Activated naive CD4-positive, alpha-beta T cell treated with anti-CD3 and anti-CD28 coated beads, Interleukin-2, amount 50 U/mL, for 24 hours (primary cell): Measurements from ENCODE around the gene PIP4K2A.

Experiments
- H3K27ac Mint-ChIP-seq: one replicate; pipeline ENCODE4 v1.8.0; 2021; ENCODE audit warnings: mild to moderate bottlenecking, mixed read lengths
- H3K27me3 Mint-ChIP-seq: one replicate; pipeline ENCODE4 v1.8.0; 2021; ENCODE audit warnings: mixed read lengths
- H3K36me3 Mint-ChIP-seq: one replicate; pipeline ENCODE4 v1.8.0; 2021; ENCODE audit warnings: mixed read lengths
- H3K4me1 Mint-ChIP-seq: one replicate; pipeline ENCODE4 v1.8.0; 2021; ENCODE audit warnings: mixed read lengths
- H3K4me3 Mint-ChIP-seq: one replicate; pipeline ENCODE4 v1.8.0; 2021; ENCODE audit warnings: mild to moderate bottlenecking, mixed read lengths
- H3K9me3 Mint-ChIP-seq: one replicate; pipeline ENCODE4 v1.8.0; 2021; ENCODE audit warnings: mixed read lengths

PIP4K2A gene

GRCh38 chr10:22631646-22632278, 82.6 kb downstream of the PIP4K2A start:
- peaks cover 20% of the 10 kb centered on the region for H3K36me3 Mint-ChIP-seq

GRCh38 chr10:22631185-22631584, 83.2 kb downstream of the PIP4K2A start:
- peaks cover 97% of the 10 kb centered on the region for H3K4me1 Mint-ChIP-seq
- H3K4me3 Mint-ChIP-seq: no peak overlapping the region
- H3K9me3 Mint-ChIP-seq: no peaks in the 10 kb centered on the region
- H3K27me3 Mint-ChIP-seq: no peaks in the 10 kb centered on the region
- H3K27ac Mint-ChIP-seq: peak overlapping the region; percentile 95
- peaks cover 18% of the 10 kb centered on the region for H3K36me3 Mint-ChIP-seq

More at GRCh38 chr10:22631646-22632278, 82.6 kb downstream of the PIP4K2A start:
- H3K27me3 Mint-ChIP-seq: no peaks in the 10 kb centered on the region
- peaks cover 97% of the 10 kb centered on the region for H3K4me1 Mint-ChIP-seq
- H3K4me3 Mint-ChIP-seq: no peak overlapping the region
- no peaks in the 10 kb centered on the region for H3K9me3 Mint-ChIP-seq
- peak overlapping the region; percentile 81 for H3K27ac Mint-ChIP-seq

- peaks cover 14% of the 10 kb centered on the region for H3K36me3 Mint-ChIP-seq
- H3K27me3 Mint-ChIP-seq: no peaks in the 10 kb centered on the region
- H3K4me3 Mint-ChIP-seq: peak overlapping the region; percentile 64
- no peaks in the 10 kb centered on the region for H3K9me3 Mint-ChIP-seq
- peak overlapping the region; percentile 95 for H3K27ac Mint-ChIP-seq
- peaks cover 99% of the 10 kb centered on the region for H3K4me1 Mint-ChIP-seq
Measured at GRCh38 chr10:22630234-22631174, 83.9 kb downstream of the PIP4K2A start.

- H3K36me3 Mint-ChIP-seq: peaks cover 11% of the 10 kb centered on the region
Measured at GRCh38 chr10:22629852-22630233, 84.5 kb downstream of the PIP4K2A start.

GRCh38 chr10:22629126-22629525, 85.3 kb downstream of the PIP4K2A start:
- Mint-ChIP-seq H3K27ac (peak overlapping the region; percentile 96), H3K27me3 (no peaks in the 10 kb centered on the region), H3K4me1 (peaks cover 99% of the 10 kb centered on the region)

More at GRCh38 chr10:22629852-22630233, 84.5 kb downstream of the PIP4K2A start:
- Mint-ChIP-seq H3K27ac (peak overlapping the region; percentile 95), H3K4me3 (peak overlapping the region; percentile 64), H3K4me1 (peaks cover 99% of the 10 kb centered on the region), H3K27me3 (no peaks in the 10 kb centered on the region), H3K9me3 (no peaks in the 10 kb centered on the region)

GRCh38 chr10:22628309-22628708, 86.1 kb downstream of the PIP4K2A start:
- Mint-ChIP-seq H3K27me3 (no peaks in the 10 kb centered on the region), H3K9me3 (no peaks in the 10 kb centered on the region), H3K36me3 (peaks cover 7% of the 10 kb centered on the region), H3K4me3 (peak overlapping the region; percentile 68), H3K27ac (peak overlapping the region; percentile 87), H3K4me1 (peaks cover 99% of the 10 kb centered on the region)

More at GRCh38 chr10:22629126-22629525, 85.3 kb downstream of the PIP4K2A start:
- H3K9me3 Mint-ChIP-seq: no peaks in the 10 kb centered on the region
- peak overlapping the region; percentile 68 for H3K4me3 Mint-ChIP-seq
- H3K36me3 Mint-ChIP-seq: peaks cover 7% of the 10 kb centered on the region

- H3K36me3 Mint-ChIP-seq: peaks cover 6% of the 10 kb centered on the region
- H3K9me3 Mint-ChIP-seq: no peaks in the 10 kb centered on the region
- H3K27me3 Mint-ChIP-seq: no peaks in the 10 kb centered on the region
- peaks cover 98% of the 10 kb centered on the region for H3K4me1 Mint-ChIP-seq
- H3K4me3 Mint-ChIP-seq: peak overlapping the region; percentile 79
- H3K27ac Mint-ChIP-seq: peak overlapping the region; percentile 98
Measured at GRCh38 chr10:22626784-22627183, 87.6 kb downstream of the PIP4K2A start.

- Mint-ChIP-seq H3K27ac (peak overlapping the region; percentile 98), H3K36me3 (peaks cover 4% of the 10 kb centered on the region), H3K9me3 (no peaks in the 10 kb centered on the region), H3K4me1 (peaks cover 98% of the 10 kb centered on the region), H3K4me3 (peak overlapping the region; percentile 47), H3K27me3 (no peaks in the 10 kb centered on the region)
Measured at GRCh38 chr10:22625516-22626290, 88.7 kb downstream of the PIP4K2A start.

- H3K27ac Mint-ChIP-seq: peak overlapping the region; percentile 93
- H3K4me1 Mint-ChIP-seq: peaks cover 97% of the 10 kb centered on the region
- no peaks in the 10 kb centered on the region for H3K27me3 Mint-ChIP-seq
- peaks cover 4% of the 10 kb centered on the region for H3K36me3 Mint-ChIP-seq
- peak overlapping the region; percentile 38 for H3K4me3 Mint-ChIP-seq
- no peaks in the 10 kb centered on the region for H3K9me3 Mint-ChIP-seq
Measured at GRCh38 chr10:22624287-22624738, 90.1 kb downstream of the PIP4K2A start.

- Mint-ChIP-seq H3K4me1 (peaks cover 97% of the 10 kb centered on the region), H3K4me3 (peak overlapping the region; percentile 54), H3K27ac (peak overlapping the region; percentile 93)
Measured at GRCh38 chr10:22623633-22624253, 90.6 kb downstream of the PIP4K2A start.

GRCh38 chr10:22622242-22622806, 92.1 kb downstream of the PIP4K2A start:
- H3K27ac Mint-ChIP-seq: peak overlapping the region; percentile 93
- H3K4me1 Mint-ChIP-seq: peaks cover 97% of the 10 kb centered on the region
- peaks cover 2% of the 10 kb centered on the region for H3K36me3 Mint-ChIP-seq
- H3K27me3 Mint-ChIP-seq: no peaks in the 10 kb centered on the region
- H3K4me3 Mint-ChIP-seq: no peak overlapping the region
- no peaks in the 10 kb centered on the region for H3K9me3 Mint-ChIP-seq

More at GRCh38 chr10:22623633-22624253, 90.6 kb downstream of the PIP4K2A start:
- no peaks in the 10 kb centered on the region for H3K9me3 Mint-ChIP-seq
- H3K27me3 Mint-ChIP-seq: no peaks in the 10 kb centered on the region
- H3K36me3 Mint-ChIP-seq: peaks cover 2% of the 10 kb centered on the region

GRCh38 chr10:22621726-22622125, 92.7 kb downstream of the PIP4K2A start:
- peak overlapping the region; percentile 85 for H3K27ac Mint-ChIP-seq
- H3K27me3 Mint-ChIP-seq: no peaks in the 10 kb centered on the region
- H3K4me3 Mint-ChIP-seq: peak overlapping the region; percentile 20
- H3K4me1 Mint-ChIP-seq: peaks cover 97% of the 10 kb centered on the region
- H3K9me3 Mint-ChIP-seq: no peaks in the 10 kb centered on the region
- H3K36me3 Mint-ChIP-seq: peaks cover 2% of the 10 kb centered on the region

- H3K27me3 Mint-ChIP-seq: no peaks in the 10 kb centered on the region
- H3K9me3 Mint-ChIP-seq: no peaks in the 10 kb centered on the region
- peaks cover 97% of the 10 kb centered on the region for H3K4me1 Mint-ChIP-seq
- no peak overlapping the region for H3K4me3 Mint-ChIP-seq
- H3K36me3 Mint-ChIP-seq: peaks cover 2% of the 10 kb centered on the region
- peak overlapping the region; percentile 85 for H3K27ac Mint-ChIP-seq
Measured at GRCh38 chr10:22620929-22621328, 93.4 kb downstream of the PIP4K2A start.

- Mint-ChIP-seq H3K36me3 (peaks cover 2% of the 10 kb centered on the region), H3K4me3 (no peak overlapping the region), H3K27me3 (no peaks in the 10 kb centered on the region), H3K9me3 (no peaks in the 10 kb centered on the region), H3K4me1 (peaks cover 97% of the 10 kb centered on the region), H3K27ac (peak overlapping the region; percentile 81)
Measured at GRCh38 chr10:22620140-22620857, 94.1 kb downstream of the PIP4K2A start.
